PC-3 (cell line): Measurements from ENCODE around the gene MGMT.

ENCODE experiments used
- EZH2 ChIP-seq: fragments of 300-600 bp; sonication (generic); IDR thresholded peaks from one replicate; pipeline ENCODE4 v1.6.1; 2017; ENCODE audit warnings: antibody characterized with exemption, mild to moderate bottlenecking, low read length; ENCODE audit not compliant: unreplicated experiment
- TF ChIP-seq, protein P1 (sequence below): fragments of 300-600 bp; sonication (generic); conservative IDR thresholded peaks from 2 replicates; pipeline ENCODE4 v1.5.1; 2017; ENCODE audit warnings: antibody characterized with exemption, low read depth, mild to moderate bottlenecking, low read length

DNA sequence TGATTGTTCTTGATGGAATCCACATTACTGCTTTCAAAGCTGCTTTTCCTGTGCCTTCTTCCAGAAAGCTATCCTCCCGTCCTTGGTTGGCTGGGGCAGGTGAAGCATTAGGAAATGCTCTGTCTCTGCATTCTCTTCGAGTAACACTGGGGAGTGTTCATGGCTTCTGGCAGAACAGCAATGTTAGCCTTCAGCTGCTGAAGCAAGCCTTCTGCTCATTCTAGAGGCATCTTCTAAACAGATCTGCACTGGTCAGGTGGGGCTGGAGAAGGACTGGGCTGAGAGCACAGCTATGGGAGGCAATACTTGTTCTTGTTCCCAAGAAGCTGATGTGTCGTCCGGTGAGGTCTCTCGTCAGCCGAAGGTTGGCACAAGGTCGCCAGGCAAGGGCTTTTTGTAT, 80.6 kb downstream of the MGMT start:
- TF ChIP-seq, protein P1, sequence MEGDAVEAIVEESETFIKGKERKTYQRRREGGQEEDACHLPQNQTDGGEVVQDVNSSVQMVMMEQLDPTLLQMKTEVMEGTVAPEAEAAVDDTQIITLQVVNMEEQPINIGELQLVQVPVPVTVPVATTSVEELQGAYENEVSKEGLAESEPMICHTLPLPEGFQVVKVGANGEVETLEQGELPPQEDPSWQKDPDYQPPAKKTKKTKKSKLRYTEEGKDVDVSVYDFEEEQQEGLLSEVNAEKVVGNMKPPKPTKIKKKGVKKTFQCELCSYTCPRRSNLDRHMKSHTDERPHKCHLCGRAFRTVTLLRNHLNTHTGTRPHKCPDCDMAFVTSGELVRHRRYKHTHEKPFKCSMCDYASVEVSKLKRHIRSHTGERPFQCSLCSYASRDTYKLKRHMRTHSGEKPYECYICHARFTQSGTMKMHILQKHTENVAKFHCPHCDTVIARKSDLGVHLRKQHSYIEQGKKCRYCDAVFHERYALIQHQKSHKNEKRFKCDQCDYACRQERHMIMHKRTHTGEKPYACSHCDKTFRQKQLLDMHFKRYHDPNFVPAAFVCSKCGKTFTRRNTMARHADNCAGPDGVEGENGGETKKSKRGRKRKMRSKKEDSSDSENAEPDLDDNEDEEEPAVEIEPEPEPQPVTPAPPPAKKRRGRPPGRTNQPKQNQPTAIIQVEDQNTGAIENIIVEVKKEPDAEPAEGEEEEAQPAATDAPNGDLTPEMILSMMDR: no peak
- no peak for TF ChIP-seq EZH2
